ENCODE measurements around the gene CA10.

DNA sequence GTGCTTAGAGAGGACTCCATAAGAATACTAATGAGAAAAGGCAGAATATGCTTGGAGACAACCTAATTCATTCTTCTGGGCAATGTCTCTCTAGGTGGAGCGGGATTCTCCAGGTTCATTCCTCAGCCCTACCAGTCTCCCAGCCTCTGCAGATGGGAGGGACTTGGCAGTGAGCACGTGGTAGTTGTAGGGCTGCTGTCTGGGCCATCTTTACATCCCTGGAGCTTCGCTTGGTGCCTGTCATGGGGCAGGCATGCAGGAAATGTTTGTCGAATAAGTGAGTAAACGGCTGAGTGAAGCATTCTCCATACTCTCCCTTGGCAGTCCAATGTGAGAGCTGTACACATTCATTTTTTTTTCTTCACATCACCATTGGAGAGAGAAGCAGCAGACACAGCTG lies 510.7 kb downstream of the CA10 start:
- TF ChIP-seq, protein P1, sequence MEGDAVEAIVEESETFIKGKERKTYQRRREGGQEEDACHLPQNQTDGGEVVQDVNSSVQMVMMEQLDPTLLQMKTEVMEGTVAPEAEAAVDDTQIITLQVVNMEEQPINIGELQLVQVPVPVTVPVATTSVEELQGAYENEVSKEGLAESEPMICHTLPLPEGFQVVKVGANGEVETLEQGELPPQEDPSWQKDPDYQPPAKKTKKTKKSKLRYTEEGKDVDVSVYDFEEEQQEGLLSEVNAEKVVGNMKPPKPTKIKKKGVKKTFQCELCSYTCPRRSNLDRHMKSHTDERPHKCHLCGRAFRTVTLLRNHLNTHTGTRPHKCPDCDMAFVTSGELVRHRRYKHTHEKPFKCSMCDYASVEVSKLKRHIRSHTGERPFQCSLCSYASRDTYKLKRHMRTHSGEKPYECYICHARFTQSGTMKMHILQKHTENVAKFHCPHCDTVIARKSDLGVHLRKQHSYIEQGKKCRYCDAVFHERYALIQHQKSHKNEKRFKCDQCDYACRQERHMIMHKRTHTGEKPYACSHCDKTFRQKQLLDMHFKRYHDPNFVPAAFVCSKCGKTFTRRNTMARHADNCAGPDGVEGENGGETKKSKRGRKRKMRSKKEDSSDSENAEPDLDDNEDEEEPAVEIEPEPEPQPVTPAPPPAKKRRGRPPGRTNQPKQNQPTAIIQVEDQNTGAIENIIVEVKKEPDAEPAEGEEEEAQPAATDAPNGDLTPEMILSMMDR (IDR thresholded peaks at IDR 0.05) = no peak
- TF ChIP-seq EP300 (IDR thresholded peaks at IDR 0.05) = no peak
